ENCODE measurements around the gene BDH2. TPM values are rescaled to one million over a fixed set of nuclear protein-coding genes. Genes with fewer than 3 reads are reported as not detected.

The BDH2 gene
- total and polyA plus RNA-seq, 2 of the 4 experiments (the other 2 are of a cell fraction) = 49.7 to 52.2 TPM

GRCh38 chr4:103105558-103106356 lies 6.1 kb upstream of the BDH2 start (continued):
- TF ChIP-seq USF2 (IDR thresholded peaks at IDR 0.05; ENCODE audit: low read depth, low read length) = no peak

GRCh38 chr4:103104886-103105285 lies 5.3 kb upstream of the BDH2 start:
- BruUV-seq (replicated peaks) = no TSS peak
- 0 out of 3 replicates have a peak overlapping the region, but pooled peaks have one; percentile 31 for H2BK15ac ChIP-seq (ENCODE audit: low read depth, low read length)
- no peak for TF ChIP-seq USF2 (IDR thresholded peaks at IDR 0.05; ENCODE audit: low read depth, low read length)
- peak; percentile 86 for TF ChIP-seq CEBPB (IDR thresholded peaks at IDR 0.05; ENCODE audit: low read depth, low read length)
- no peak overlapping the region for H4K5ac ChIP-seq (ENCODE audit: low read depth, low read length)
- peak overlapping the region; percentile 57; the same call in 1 of the 2 replicates for H2BK20ac ChIP-seq (ENCODE audit: low read depth, low read length)
- H3K27ac ChIP-seq (ENCODE audit: insufficient read depth, low read length) = no peak overlapping the region
- no peak overlapping the region for H2AK9ac ChIP-seq (replicated peaks; ENCODE audit: low read depth, low read length, poor library complexity)
- no peak overlapping the region for H3K23ac ChIP-seq (ENCODE audit: low read depth, low read length)
- H4K20me1 ChIP-seq (ENCODE audit: insufficient read depth, low read length) = no peaks in the 10 kb centered on the region
- H3K4me2 ChIP-seq (ENCODE audit: low read depth, low read length) = no peak overlapping the region
- H3K18ac ChIP-seq (ENCODE audit: low read depth, low read length) = no peak overlapping the region
- H3K9me3 ChIP-seq (ENCODE audit: control insufficient read depth, insufficient read depth, low read length) = no peaks in the 10 kb centered on the region
- CTCF ChIA-PET = no interaction called here
- H3K56ac ChIP-seq (ENCODE audit: extremely low read depth, insufficient read depth, low read length) = no peak overlapping the region; the same call in 1 of the 2 replicates
- peaks cover 8% of the 10 kb centered on the region; the same call in 1 of the 2 replicates for H3K9me1 ChIP-seq (ENCODE audit: insufficient read depth, low read length)
- 0 out of 2 replicates have a peak, but pooled peaks cover 2% of the 10 kb centered on the region for H3K36me3 ChIP-seq (ENCODE audit: control insufficient read depth, insufficient read depth, low read length)
- H3K4ac ChIP-seq (ENCODE audit: low read depth, low read length) = no peak overlapping the region
- peak overlapping the region; percentile 47; the same call in 1 of the 2 replicates for H4K91ac ChIP-seq (ENCODE audit: insufficient read depth, low read depth, low read length)
- intact Hi-C loops (cut with micrococcal nuclease) = no loop called here
- H2BK120ac ChIP-seq (ENCODE audit: low read depth, low read length) = peak overlapping the region; percentile 8; the same call in 1 of the 2 replicates
- ATAC-seq (ENCODE audit: low read depth) (no peak), DNase-seq (no peak)
- in situ Hi-C loops (cut with MboI; ENCODE audit: low sequenced_read_pairs) = no loop called here
- no CpG with 5 or more reads among the region's 3 CpGs for WGBS, 2 experiments (ENCODE audit: extremely low coverage in 2 of 2, insufficient read length in 1 of 2)
- H2BK5ac ChIP-seq (ENCODE audit: low read depth, low read length, poor library complexity, severe bottlenecking) = no peak overlapping the region
- H3K9ac ChIP-seq (ENCODE audit: low read depth, low read length) = no peak overlapping the region
- no peak overlapping the region for H4K8ac ChIP-seq (ENCODE audit: low read depth in 2 of 2, low read length in 2 of 2)
- no peak overlapping the region for H3K14ac ChIP-seq (replicated peaks; ENCODE audit: low read depth, low read length)
- 0 out of 2 replicates have a peak, but pooled peaks cover 3% of the 10 kb centered on the region for H3K4me1 ChIP-seq (ENCODE audit: control insufficient read depth, insufficient read depth, low read length)
- no peak overlapping the region for H3K4me3 ChIP-seq (ENCODE audit: insufficient read depth, low read depth, low read length)
- dilution Hi-C loops (cut with HindIII; ENCODE audit: low sequenced_read_pairs, unreplicated experiment) = no loop called here
- H3K27me3 ChIP-seq (ENCODE audit: control insufficient read depth, insufficient read depth, low read length) = no peaks in the 10 kb centered on the region
- POLR2A ChIA-PET (ENCODE audit: unreplicated experiment) = no interaction called here
- H2AK5ac ChIP-seq (ENCODE audit: low read depth, low read length) = no peak overlapping the region
- peaks cover 0 to 4% of the 10 kb centered on the region in 2 experiments; a peak in 1 of 4 replicates for H3K79me1 ChIP-seq (ENCODE audit: low read depth in 1 of 2, low read length in 2 of 2)
- H2AFZ ChIP-seq (replicated peaks; ENCODE audit: low read length, poor library complexity) = no peak overlapping the region

All from IMR-90 (cell line).